Heart right ventricle (tissue), 16 donors: Measurements from ENCODE around the gene CPXM2. TPM values are rescaled to one million over a fixed set of nuclear protein-coding genes. Genes with fewer than 3 reads are reported as not detected.

Experiments
- ATAC-seq, 8 donors: fragments of 200-7000 bp; cut with Tn5 transposase; one replicate each; pipeline ENCODE4 v1.9.1; 2020; ENCODE audit warnings: mild to moderate bottlenecking in 8 of 8, moderate library complexity in 8 of 8, moderate number of reproducible peaks in 1 of 8
- DNase-seq, 2 donors: peaks; one replicate each; pipeline ENCODE4 v3.0.0-alpha.2; 2020
- H3K27ac ChIP-seq, 10 donors: fragments of 200-600 bp; sonication (generic) in 2 of 10; one replicate each; pipeline versions ENCODE4 v1.5.0 to v1.8.0; 2020 to 2022; ENCODE audit warnings: mild to moderate bottlenecking in 3 of 10
- H3K27me3 ChIP-seq, 7 donors: fragments of 200-600 bp; one replicate each; pipeline ENCODE4 v1.8.0; 2021 to 2022; ENCODE audit warnings: mild to moderate bottlenecking in 2 of 7
- H3K36me3 ChIP-seq, 9 donors: fragments of 200-600 bp; sonication (generic) in 1 of 9; one replicate each; pipeline versions ENCODE4 v1.5.0 to v1.8.0; 2020 to 2022; ENCODE audit warnings: mild to moderate bottlenecking in 2 of 9
- H3K4me1 ChIP-seq, 9 donors: fragments of 200-600 bp; sonication (generic) in 1 of 9; one replicate each; pipeline versions ENCODE4 v1.5.0 to v1.8.0; 2020 to 2022; ENCODE audit warnings: mild to moderate bottlenecking in 4 of 9
- H3K4me3 ChIP-seq, 10 donors: fragments of 200-600 bp; sonication (generic) in 2 of 10; one replicate each; pipeline versions ENCODE4 v1.5.0 to v1.8.0; 2020 to 2022; ENCODE audit warnings: mild to moderate bottlenecking in 7 of 10, moderate library complexity in 2 of 10
- H3K9me3 ChIP-seq, 11 donors: fragments of 200-600 bp in 10 of 11; sonication (generic) in 2 of 11; one replicate each; pipeline versions ENCODE4 v1.5.0 to v1.8.0; 2013 to 2022; ENCODE audit warnings: mild to moderate bottlenecking in 2 of 11, control low read depth in 1 of 11, moderate library complexity in 1 of 11
- WGBS, 2 donors: extraction: QIAGEN DNeasy Blood & Tissue Kit; methylation state at CpG; one replicate each; pipeline ENCODE4 v1.1.7; 2013; ENCODE audit warnings: inconsistent platforms in 1 of 2; 5-methylcytosine and 5-hydroxymethylcytosine counted together
- intact Hi-C, 10 donors: fragments of 100-400 bp; cut with DNase I; formaldehyde crosslinking; loops; one replicate each; pipeline versions ENCODE4 v1.11.1 to v1.14.2; 2022
- polyA plus RNA-seq, 2 donors: library from polyadenylated mRNA; stranded (reverse); fragments of 200-250 nt; gene quantifications; one replicate each; pipeline ENCODE4 v1.2.3, GENCODE V29; 2013
- total RNA-seq, 10 donors: library from RNA; stranded (reverse); fragmentation: NEBNext Ultra II Directional in 3 of 10; extraction: Animal tissue kit (Norgen Biotek cat#: 25700) in 3 of 10; gene quantifications; one replicate each; pipeline versions ENCODE4 v1.2.1 to v1.2.4, GENCODE V29; 2021 to 2023
- TF ChIP-seq, protein P1 (sequence below), 9 donors: fragments of 200-600 bp; sonication (generic) in 2 of 9; IDR thresholded peaks; one replicate each; pipeline versions ENCODE4 v1.5.0 to v1.8.0; 2021 to 2022; ENCODE audit warnings: antibody characterized with exemption in 9 of 9, mild to moderate bottlenecking in 5 of 9, moderate library complexity in 1 of 9
- donor health status: Arrhythmogenic right ventricular cardiomyopathy.
- donor health status: ischemic (EF 13 %, LVEDD 7.1; RV severe dilation, severe dysfunction).
- donor health status: healthy with polysubstance abuse.
- donor health status: DM: no; HTN: yes; CAD: no.
- donor health status: DM: no; HTN: no; CAD: no.
- donor health status: ischemic (EF 25% LVEDD 6.9; RV normal size, moderate dysfunction).
- donor health status: ischemic (EF 25% LVEDD 5.7; RV mildly dilated, moderate dysfunction).
- donor health status: healthy.
- donor health status: DM: yes; HTN: yes; CAD: no.
- donor health status: Ischemic cardiomyopathy.
- donor health status: ischemic (EF 35%, LVEDD 5.7; RV mildly dilated, moderate dysfunction).
- donor health status: nonischemic (EF 11% LVEDD 7.7; RV severe dilation, severe dysfunction).
- donor health status: DM: yes; HTN: yes; CAD: no.
- donor health status: PGD.
- donor health status: ischemic (EF 29% LVEDD 5.4; RV normal size, mild dysfunction).
- donor health status: nonischemic (EF 23%, LVEDD 6.1; RV moderate dilation, normal function).

CPXM2 gene
- total and polyA plus RNA-seq, 12 donors, result 2.0 to 9.8 (median 3.8) TPM

GRCh38 chr10:123760356-123761037 lies 131.1 kb downstream of the CPXM2 start:
- no peaks in the 10 kb centered on the region for H3K36me3 ChIP-seq
- no peak overlapping the region for H3K4me3 ChIP-seq
- intact Hi-C loops, result no loop called here
- WGBS, 2 donors, result 63 to 65% methylated on average over 10 of the region's 10 CpGs
- H3K4me1 ChIP-seq, result no peaks in the 10 kb centered on the region
- no peak for ATAC-seq
- H3K27me3 ChIP-seq, result peaks cover 0 to 24% (median 15%) of the 10 kb centered on the region in 7 donors
- H3K27ac ChIP-seq, result no peak overlapping the region
- DNase-seq, result no peak
- TF ChIP-seq, protein P1, sequence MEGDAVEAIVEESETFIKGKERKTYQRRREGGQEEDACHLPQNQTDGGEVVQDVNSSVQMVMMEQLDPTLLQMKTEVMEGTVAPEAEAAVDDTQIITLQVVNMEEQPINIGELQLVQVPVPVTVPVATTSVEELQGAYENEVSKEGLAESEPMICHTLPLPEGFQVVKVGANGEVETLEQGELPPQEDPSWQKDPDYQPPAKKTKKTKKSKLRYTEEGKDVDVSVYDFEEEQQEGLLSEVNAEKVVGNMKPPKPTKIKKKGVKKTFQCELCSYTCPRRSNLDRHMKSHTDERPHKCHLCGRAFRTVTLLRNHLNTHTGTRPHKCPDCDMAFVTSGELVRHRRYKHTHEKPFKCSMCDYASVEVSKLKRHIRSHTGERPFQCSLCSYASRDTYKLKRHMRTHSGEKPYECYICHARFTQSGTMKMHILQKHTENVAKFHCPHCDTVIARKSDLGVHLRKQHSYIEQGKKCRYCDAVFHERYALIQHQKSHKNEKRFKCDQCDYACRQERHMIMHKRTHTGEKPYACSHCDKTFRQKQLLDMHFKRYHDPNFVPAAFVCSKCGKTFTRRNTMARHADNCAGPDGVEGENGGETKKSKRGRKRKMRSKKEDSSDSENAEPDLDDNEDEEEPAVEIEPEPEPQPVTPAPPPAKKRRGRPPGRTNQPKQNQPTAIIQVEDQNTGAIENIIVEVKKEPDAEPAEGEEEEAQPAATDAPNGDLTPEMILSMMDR (IDR thresholded peaks at IDR 0.05), result no peak
- H3K9me3 ChIP-seq, result no peaks in the 10 kb centered on the region

- WGBS, 2 donors, result 24 to 36% methylated on average over 8 of the region's 8 CpGs
- no peak overlapping the region for H3K27ac ChIP-seq
- H3K4me1 ChIP-seq, result no peaks in the 10 kb centered on the region
- intact Hi-C loops, result no loop called here
- TF ChIP-seq, protein P1 (IDR thresholded peaks at IDR 0.05), result no peak
- no peak overlapping the region for H3K4me3 ChIP-seq
- peaks cover 0 to 28% (median 15%) of the 10 kb centered on the region in 7 donors for H3K27me3 ChIP-seq
- no peak for ATAC-seq
- no peaks in the 10 kb centered on the region for H3K36me3 ChIP-seq
- no peak for DNase-seq
- no peaks in the 10 kb centered on the region for H3K9me3 ChIP-seq
Measured at GRCh38 chr10:123759501-123760031, 132.0 kb downstream of the CPXM2 start.

DNA sequence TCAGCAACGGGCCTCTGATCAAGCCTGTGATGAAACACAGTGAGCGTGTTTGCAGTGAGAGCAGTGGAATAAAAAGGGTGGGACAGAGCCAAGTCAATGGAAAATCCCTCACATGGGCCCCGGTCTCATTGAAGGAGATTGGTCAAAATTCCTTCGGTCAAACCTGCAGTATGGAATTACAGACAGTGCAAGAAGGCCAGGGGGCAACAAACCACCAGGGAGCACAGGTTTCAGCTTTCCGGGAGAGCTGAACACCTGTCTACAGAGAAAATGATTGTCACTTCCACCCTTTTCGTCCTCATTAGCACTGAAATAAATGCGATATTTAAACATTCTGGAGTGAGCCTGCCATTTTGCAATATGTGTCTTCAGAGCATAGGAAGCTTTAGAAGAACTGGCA lies 132.6 kb downstream of the CPXM2 start:
- TF ChIP-seq, protein P1 (IDR thresholded peaks at IDR 0.05), result no peak
- intact Hi-C loops, result no loop called here
- no peak for DNase-seq
- Histone ChIP-seq H3K36me3 (no peaks in the 10 kb centered on the region), H3K27me3 (peaks cover 0 to 31% (median 14%) of the 10 kb centered on the region in 7 donors), H3K27ac (no peak overlapping the region), H3K9me3 (no peaks in the 10 kb centered on the region), H3K4me3 (no peak overlapping the region), H3K4me1 (no peaks in the 10 kb centered on the region)
- no peak for ATAC-seq
- 85 to 89% methylated on average over 7 of the region's 7 CpGs for WGBS, 2 donors

- intact Hi-C loops, result no loop called here
- H3K4me1 ChIP-seq, result no peaks in the 10 kb centered on the region
- peaks cover 0 to 36% (median 11%) of the 10 kb centered on the region in 7 donors for H3K27me3 ChIP-seq
- H3K36me3 ChIP-seq, result no peaks in the 10 kb centered on the region
- H3K27ac ChIP-seq, result no peak overlapping the region
- no peak overlapping the region for H3K4me3 ChIP-seq
- WGBS, 2 donors, result 67 to 71% methylated on average over 6 of the region's 6 CpGs
- TF ChIP-seq, protein P1 (IDR thresholded peaks at IDR 0.05), result no peak
- H3K9me3 ChIP-seq, result no peaks in the 10 kb centered on the region
- ATAC-seq, result no peak
- no peak for DNase-seq
Measured at GRCh38 chr10:123757853-123758252, 133.8 kb downstream of the CPXM2 start.
